Activated CD8-positive, alpha-beta T cell treated with anti-CD3 and anti-CD28 coated beads for 36 hours (primary cell): ENCODE measurements around the gene EYS. TPM values are rescaled to one million over a fixed set of nuclear protein-coding genes. Genes with fewer than 3 reads are reported as not detected.

ENCODE experiments used
- ATAC-seq: fragments of 200-7000 bp; cut with Tn5 transposase; one replicate; pipeline ENCODE4 v1.10.0; 2021; ENCODE audit warnings: mild to moderate bottlenecking, moderate library complexity
- CTCF ChIA-PET: fragments of 350-600 bp; sonication (Branson Sonifier 250); formaldehyde crosslinking; loops from one replicate; lab custom pipeline; 2021; ENCODE audit warnings: antibody characterized with exemption; lab: Charles Lee
- POLR2A ChIA-PET: fragments of 350-600 bp; sonication (Branson Sonifier 250); formaldehyde crosslinking; loops from one replicate; lab custom pipeline; 2021; ENCODE audit warnings: antibody characterized with exemption; lab: Charles Lee
- DNase-seq: peaks from one replicate; pipeline ENCODE4 v3.0.0-alpha.2; 2020
- H3K27ac Mint-ChIP-seq: one replicate; pipeline ENCODE4 v1.8.0; 2021; ENCODE audit warnings: mild to moderate bottlenecking, mixed read lengths
- H3K27me3 Mint-ChIP-seq: one replicate; pipeline ENCODE4 v1.8.0; 2021; ENCODE audit warnings: mixed read lengths
- H3K36me3 Mint-ChIP-seq: one replicate; pipeline ENCODE4 v1.8.0; 2021; ENCODE audit warnings: low read depth, mixed read lengths
- H3K4me1 Mint-ChIP-seq: one replicate; pipeline ENCODE4 v1.8.0; 2021; ENCODE audit warnings: low read depth, mixed read lengths
- H3K4me3 Mint-ChIP-seq: one replicate; pipeline ENCODE4 v1.8.0; 2021; ENCODE audit warnings: mild to moderate bottlenecking, moderate library complexity, mixed read lengths
- H3K9me3 Mint-ChIP-seq: one replicate; pipeline ENCODE4 v1.8.0; 2021; ENCODE audit warnings: mixed read lengths
- CTCF ChIP-seq: fragments of 200-600 bp; IDR thresholded peaks from one replicate; pipeline ENCODE4 v1.8.0; 2022; ENCODE audit warnings: antibody characterized with exemption, mild to moderate bottlenecking
- intact Hi-C: fragments of 100-400 bp; cut with micrococcal nuclease; formaldehyde crosslinking; loops from one replicate; pipeline ENCODE4 v1.10.0; 2022
- total RNA-seq, 2 experiments: library from RNA; stranded (reverse); gene quantifications; one replicate each; pipeline ENCODE4 v1.2.3, GENCODE V29; 2021

Gene EYS
- total RNA-seq, 2 experiments from 2014 or later: not detected

- H3K4me3 Mint-ChIP-seq: no peak overlapping the region
- H3K4me1 Mint-ChIP-seq: no peaks in the 10 kb centered on the region
- H3K36me3 Mint-ChIP-seq: no peaks in the 10 kb centered on the region
- POLR2A ChIA-PET: no interaction called here
- no peak for TF ChIP-seq CTCF
- CTCF ChIA-PET: no interaction called here
- peaks cover 4% of the 10 kb centered on the region for H3K9me3 Mint-ChIP-seq
- H3K27ac Mint-ChIP-seq: no peak overlapping the region
- DNase-seq: no peak
- no peak for ATAC-seq
- H3K27me3 Mint-ChIP-seq: peaks cover 3% of the 10 kb centered on the region
- intact Hi-C loops: no loop called here
These were observed 1823.4 kb downstream of the EYS start for GRCh38 chr6:63883597-63883996.

GRCh38 chr6:63882208-63882607 lies 1824.8 kb downstream of the EYS start:
- H3K4me3 Mint-ChIP-seq: no peak overlapping the region
- peaks cover 5% of the 10 kb centered on the region for H3K9me3 Mint-ChIP-seq
- no peaks in the 10 kb centered on the region for H3K36me3 Mint-ChIP-seq
- H3K4me1 Mint-ChIP-seq: no peaks in the 10 kb centered on the region
- CTCF ChIA-PET: no interaction called here
- intact Hi-C loops: no loop called here
- no peak overlapping the region for H3K27ac Mint-ChIP-seq
- DNase-seq (no peak), ATAC-seq (no peak)
- peaks cover 3% of the 10 kb centered on the region for H3K27me3 Mint-ChIP-seq
- no peak for TF ChIP-seq CTCF
- POLR2A ChIA-PET: no interaction called here

- ChIA-PET POLR2A (no interaction called here), CTCF (no interaction called here)
- Mint-ChIP-seq H3K4me3 (no peak overlapping the region), H3K27me3 (peaks cover 3% of the 10 kb centered on the region), H3K9me3 (peaks cover 5% of the 10 kb centered on the region), H3K36me3 (no peaks in the 10 kb centered on the region), H3K27ac (no peak overlapping the region), H3K4me1 (no peaks in the 10 kb centered on the region)
- ATAC-seq (no peak), DNase-seq (no peak)
- no peak for TF ChIP-seq CTCF
- intact Hi-C loops: no loop called here
These were observed 1825.2 kb downstream of the EYS start for GRCh38 chr6:63881791-63882190.

GRCh38 chr6:63872233-63872632 lies 1834.8 kb downstream of the EYS start:
- DNase-seq (no peak), ATAC-seq (no peak)
- ChIA-PET POLR2A (no interaction called here), CTCF (no interaction called here)
- Mint-ChIP-seq H3K4me3 (no peak overlapping the region), H3K36me3 (no peaks in the 10 kb centered on the region), H3K27me3 (no peaks in the 10 kb centered on the region), H3K9me3 (no peaks in the 10 kb centered on the region), H3K27ac (no peak overlapping the region), H3K4me1 (no peaks in the 10 kb centered on the region)
- no peak for TF ChIP-seq CTCF
- intact Hi-C loops: no loop called here

- no peaks in the 10 kb centered on the region for H3K27me3 Mint-ChIP-seq
- no peak overlapping the region for H3K27ac Mint-ChIP-seq
- no peaks in the 10 kb centered on the region for H3K36me3 Mint-ChIP-seq
- H3K9me3 Mint-ChIP-seq: no peaks in the 10 kb centered on the region
- POLR2A ChIA-PET: no interaction called here
- no peak for TF ChIP-seq CTCF
- ATAC-seq (no peak), DNase-seq (no peak)
- H3K4me1 Mint-ChIP-seq: no peaks in the 10 kb centered on the region
- intact Hi-C loops: no loop called here
- H3K4me3 Mint-ChIP-seq: no peak overlapping the region
- CTCF ChIA-PET: no interaction called here
These were observed 1838.7 kb downstream of the EYS start for GRCh38 chr6:63868351-63868750.
